Measurements from ENCODE around the gene ATP13A2. TPM values are rescaled to one million over a fixed set of nuclear protein-coding genes. Genes with fewer than 3 reads are reported as not detected.
A peak's percentile ranks its signal among the peaks of the same experiment; 100 is the strongest.
"Not testable (repeated sequence)": the region's sequence is repeated elsewhere in the genome, so short reads cannot be mapped to it uniquely, and the experiment has no call there.

ATP13A2 gene
- total RNA-seq, 1 donor from 2014 or later = 54.4 TPM

GRCh38 chr1:16967095-16967575 is 44.6 kb downstream of the ATP13A2 start:
- peaks cover 61% of the 10 kb centered on the region for H3K4me1 Mint-ChIP-seq (ENCODE audit: low read depth)
- peak overlapping the region; percentile 49 for H3K4me3 Mint-ChIP-seq (ENCODE audit: unreplicated experiment)
- peak overlapping the region; percentile 75 for H3K27ac Mint-ChIP-seq (ENCODE audit: unreplicated experiment)
- TF ChIP-seq CTCF (IDR thresholded peaks at IDR 0.05) = no peak
- H3K36me3 Mint-ChIP-seq (ENCODE audit: low read depth) = peaks cover 2% of the 10 kb centered on the region
- peak; percentile 94 for DNase-seq (ENCODE audit: low spot score)
- H3K9me3 Mint-ChIP-seq (ENCODE audit: low read depth) = no peaks in the 10 kb centered on the region
- H3K27me3 Mint-ChIP-seq (ENCODE audit: low read depth) = no peaks in the 10 kb centered on the region

- Mint-ChIP-seq H3K27ac (ENCODE audit: unreplicated experiment) (no peak overlapping the region), H3K9me3 (ENCODE audit: low read depth) (no peaks in the 10 kb centered on the region), H3K27me3 (ENCODE audit: low read depth) (no peaks in the 10 kb centered on the region), H3K4me1 (ENCODE audit: low read depth) (peaks cover 61% of the 10 kb centered on the region), H3K36me3 (ENCODE audit: low read depth) (peaks cover 2% of the 10 kb centered on the region), H3K4me3 (ENCODE audit: unreplicated experiment) (no peak overlapping the region)
- peak; percentile 87 for DNase-seq (ENCODE audit: low spot score)
- no peak for TF ChIP-seq CTCF (IDR thresholded peaks at IDR 0.05)
Observed at GRCh38 chr1:16966282-16966681, 45.4 kb downstream of the ATP13A2 start.

GRCh38 chr1:16965486-16966067 is 46.2 kb downstream of the ATP13A2 start:
- Mint-ChIP-seq H3K4me1 (ENCODE audit: low read depth) (peaks cover 58% of the 10 kb centered on the region), H3K36me3 (ENCODE audit: low read depth) (peaks cover 2% of the 10 kb centered on the region), H3K27ac (ENCODE audit: unreplicated experiment) (peak overlapping the region; percentile 68), H3K9me3 (ENCODE audit: low read depth) (no peaks in the 10 kb centered on the region), H3K27me3 (ENCODE audit: low read depth) (no peaks in the 10 kb centered on the region), H3K4me3 (ENCODE audit: unreplicated experiment) (no peak overlapping the region)
- peak; percentile 91 for DNase-seq (ENCODE audit: low spot score)
- TF ChIP-seq CTCF (IDR thresholded peaks at IDR 0.05) = no peak

GRCh38 chr1:16964169-16964568 is 47.6 kb downstream of the ATP13A2 start:
- H3K27me3 Mint-ChIP-seq (ENCODE audit: low read depth); H3K27ac Mint-ChIP-seq (ENCODE audit: unreplicated experiment); H3K9me3 Mint-ChIP-seq (ENCODE audit: low read depth): not testable (repeated sequence)

GRCh38 chr1:16961297-16962133 is 50.2 kb downstream of the ATP13A2 start:
- no peak for DNase-seq (ENCODE audit: low spot score)
- Mint-ChIP-seq H3K27ac (ENCODE audit: unreplicated experiment) (peak overlapping the region; percentile 59), H3K4me1 (ENCODE audit: low read depth) (peaks cover 43% of the 10 kb centered on the region), H3K4me3 (ENCODE audit: unreplicated experiment) (peak overlapping the region; percentile 71), H3K36me3 (ENCODE audit: low read depth) (peaks cover 2% of the 10 kb centered on the region), H3K9me3 (ENCODE audit: low read depth) (no peaks in the 10 kb centered on the region), H3K27me3 (ENCODE audit: low read depth) (no peaks in the 10 kb centered on the region)
- TF ChIP-seq CTCF (IDR thresholded peaks at IDR 0.05) = no peak

More at GRCh38 chr1:16964169-16964568, 47.6 kb downstream of the ATP13A2 start:
- H3K4me1 Mint-ChIP-seq (ENCODE audit: low read depth) = peaks cover 63% of the 10 kb centered on the region
- H3K36me3 Mint-ChIP-seq (ENCODE audit: low read depth); DNase-seq (ENCODE audit: low spot score); H3K4me3 Mint-ChIP-seq (ENCODE audit: unreplicated experiment): not testable (repeated sequence)

Measured in chondrocyte (in vitro differentiated cells).